HCT116 (cell line): ENCODE measurements around the gene SLCO4A1. TPM values are rescaled to one million over a fixed set of nuclear protein-coding genes. Genes with fewer than 3 reads are reported as not detected.

ENCODE experiments used
- ATAC-seq: fragments of 200-7000 bp; cut with Tn5 transposase; 2 replicates; pipeline ENCODE4 v1.9.1; 2020; ENCODE audit warnings: mild to moderate bottlenecking, moderate library complexity
- BruUV-seq: library from RNA; stranded (reverse); fragments of 400-500 nt; replicated peaks from 2 replicates; lab custom pipeline; 2021; lab: Mats Ljungman, UMichigan
- CTCF ChIA-PET: fragments of 300-600 bp; sonication (Branson Sonifier 250); formaldehyde crosslinking; loops from one replicate; lab custom pipeline; 2021; ENCODE audit warnings: antibody characterized with exemption; lab: Charles Lee
- POLR2A ChIA-PET: fragments of 300-600, 350-600 bp; sonication (Branson Sonifier 250); formaldehyde crosslinking; loops from one replicate; lab custom pipeline; 2021; ENCODE audit warnings: antibody characterized with exemption; lab: Charles Lee
- RAD21 ChIA-PET, 2 experiments: fragments of 300-600 bp; sonication (Branson Sonifier 250); formaldehyde crosslinking; loops; one replicate each; lab custom pipeline; 2023; ENCODE audit warnings: low total read pairs in 2 of 2; ENCODE audit not compliant: uncharacterized antibody in 2 of 2, unreplicated experiment in 2 of 2, low non-redundant PET in 1 of 2; lab: Charles Lee
- DNase-seq: peaks from one replicate; pipeline ENCODE4 v3.0.0-alpha.2; 2010; ENCODE audit warnings: low read depth, low spot score
- H2AFZ ChIP-seq: fragments of 200-600 bp; shearing (Covaris generic), sonication (generic); 2 replicates; pipeline ENCODE4 v1.6.1; 2017; ENCODE audit warnings: low read depth, mixed run types, mixed read lengths, antibody characterized with exemption, low read length; ENCODE audit not compliant: poor library complexity, severe bottlenecking
- H3K27ac ChIP-seq: 2 replicates; pipeline ENCODE4 v1.5.1; 2012; ENCODE audit warnings: low read depth, low read length
- H3K27me3 ChIP-seq: fragments of 200-600 bp; sonication (generic); 2 replicates; pipeline ENCODE4 v1.6.1; 2016; ENCODE audit warnings: mixed run types, low read length, mixed read lengths; ENCODE audit not compliant: insufficient read depth
- H3K36me3 ChIP-seq, 2 experiments: fragments of 200-500 bp in 1 of 2; fragments of 200-600 bp in 1 of 2; sonication (Bioruptor generic) in 1 of 2; sonication (generic) in 1 of 2; 2 replicates each; pipeline versions ENCODE4 v1.5.1 to v1.6.1; 2014 to 2016; ENCODE audit warnings: low read length in 2 of 2, inconsistent platforms in 1 of 2, mixed read lengths in 1 of 2, mixed run types in 1 of 2; ENCODE audit not compliant: insufficient read depth in 2 of 2, control insufficient read depth in 1 of 2
- H3K4me1 ChIP-seq, 2 experiments: fragments of 200-600 bp in 1 of 2; sonication (generic) in 1 of 2; 2 replicates each; pipeline versions ENCODE4 v1.5.1 to v1.6.1; 2012 to 2017; ENCODE audit warnings: low read length in 2 of 2, inconsistent platforms in 1 of 2, mild to moderate bottlenecking in 1 of 2, mixed read lengths in 1 of 2, mixed run types in 1 of 2, moderate library complexity in 1 of 2; ENCODE audit not compliant: insufficient read depth in 2 of 2, control insufficient read depth in 1 of 2
- H3K4me2 ChIP-seq: fragments of 200-600 bp; sonication (generic); 2 replicates; pipeline ENCODE4 v1.6.1; 2017; ENCODE audit warnings: mixed run types, low read length, mixed read lengths
- H3K4me3 ChIP-seq, 2 experiments: fragments of 200-600 bp in 1 of 2; sonication (generic) in 1 of 2; replicated peaks in 1 of 2; 2 replicates each; pipeline ENCODE4 v1.5.1; 2011 to 2016; ENCODE audit warnings: low read length in 2 of 2, control low read depth in 1 of 2, low read depth in 1 of 2, mild to moderate bottlenecking in 1 of 2, mixed read lengths in 1 of 2, mixed run types in 1 of 2
- H3K79me2 ChIP-seq: fragments of 200-600 bp; sonication (generic); 2 replicates; pipeline ENCODE4 v1.6.1; 2017; ENCODE audit warnings: mild to moderate bottlenecking, mixed run types, low read length, moderate library complexity, mixed read lengths; ENCODE audit not compliant: insufficient read depth
- H3K9ac ChIP-seq: fragments of 200-600 bp; sonication (generic); 2 replicates; pipeline ENCODE4 v1.6.1; 2016; ENCODE audit warnings: low read length, mixed read lengths
- H3K9me2 ChIP-seq: fragments of 200-600 bp; sonication (generic), shearing (Covaris generic); 2 replicates; pipeline ENCODE4 v1.6.1; 2017; ENCODE audit warnings: mixed run types, mild to moderate bottlenecking, moderate library complexity; ENCODE audit not compliant: insufficient read depth
- H3K9me3 ChIP-seq, 2 experiments: fragments of 200-500 bp in 1 of 2; fragments of 200-600 bp in 1 of 2; sonication (Bioruptor generic) in 1 of 2; sonication (generic) in 1 of 2; 2 replicates each; pipeline ENCODE4 v1.6.1; 2014 to 2017; ENCODE audit warnings: low read length in 2 of 2, mixed read lengths in 2 of 2, inconsistent platforms in 1 of 2, low read depth in 1 of 2, mild to moderate bottlenecking in 1 of 2, mixed run types in 1 of 2, moderate library complexity in 1 of 2; ENCODE audit not compliant: control insufficient read depth in 1 of 2, insufficient read depth in 1 of 2
- H4K20me1 ChIP-seq: fragments of 200-600 bp; sonication (generic), shearing (Covaris generic); 2 replicates; pipeline ENCODE4 v1.6.1; 2017; ENCODE audit warnings: mixed run types, mild to moderate bottlenecking, moderate library complexity; ENCODE audit not compliant: insufficient read depth
- ATF3 ChIP-seq: IDR thresholded peaks from 2 replicates; pipeline ENCODE4 v1.6.1; 2012
- EGR1 ChIP-seq: IDR thresholded peaks from 2 replicates; pipeline ENCODE4 v1.6.1; 2012; ENCODE audit warnings: low read depth
- ELF1 ChIP-seq: IDR thresholded peaks from 2 replicates; pipeline ENCODE4 v1.6.1; 2012; ENCODE audit warnings: low read depth, borderline replicate concordance
- EZH2 ChIP-seq: fragments of 200-600 bp; sonication (generic); IDR thresholded peaks from 2 replicates; pipeline ENCODE4 v1.6.1; 2017; ENCODE audit warnings: antibody characterized with exemption, mixed run types
- EZH2phosphoT487 ChIP-seq: fragments of 200-600 bp; IDR thresholded peaks from 2 replicates; pipeline ENCODE4 v1.6.1; 2018; ENCODE audit warnings: antibody characterized with exemption, borderline replicate concordance
- FOSL1 ChIP-seq: IDR thresholded peaks from 2 replicates; pipeline ENCODE4 v1.6.1; 2012; ENCODE audit warnings: low read depth
- POLR2A ChIP-seq: IDR thresholded peaks from 2 replicates; pipeline ENCODE4 v1.7.0; 2011; ENCODE audit warnings: borderline replicate concordance; ENCODE audit not compliant: insufficient read depth, insufficient read length; ENCODE audit errors: extremely low read depth
- POLR2AphosphoS5 ChIP-seq: IDR thresholded peaks from 2 replicates; pipeline ENCODE4 v1.6.1; 2011; ENCODE audit warnings: mild to moderate bottlenecking, low read depth, low read length, moderate library complexity
- RAD21 ChIP-seq: IDR thresholded peaks from 2 replicates; pipeline ENCODE4 v1.6.1; 2012; ENCODE audit warnings: low read depth, mild to moderate bottlenecking
- REST ChIP-seq: IDR thresholded peaks from 2 replicates; pipeline ENCODE4 v1.6.1; 2012; ENCODE audit warnings: low read depth
- SIN3A ChIP-seq: IDR thresholded peaks from 2 replicates; pipeline ENCODE4 v1.6.1; 2012; ENCODE audit warnings: low read depth
- SP1 ChIP-seq: IDR thresholded peaks from 2 replicates; pipeline ENCODE4 v1.6.1; 2012; ENCODE audit warnings: low read depth
- SRF ChIP-seq: IDR thresholded peaks from 2 replicates; pipeline ENCODE4 v1.6.1; 2012; ENCODE audit warnings: low read depth
- TCF7L2 ChIP-seq: IDR thresholded peaks from 2 replicates; pipeline ENCODE4 v1.7.0; 2011; ENCODE audit warnings: borderline replicate concordance, inconsistent platforms; ENCODE audit not compliant: insufficient read depth, insufficient read length; ENCODE audit errors: extremely low read depth
- YY1 ChIP-seq: IDR thresholded peaks from 2 replicates; pipeline ENCODE4 v1.6.1; 2011; ENCODE audit warnings: low read length, low read depth, moderate library complexity, mild to moderate bottlenecking; ENCODE audit not compliant: insufficient replicate concordance; ENCODE audit errors: extremely low read depth
- ZFX ChIP-seq: fragments of 450-650 bp; IDR thresholded peaks from 2 replicates; pipeline ENCODE4 v1.6.1; 2017
- intact Hi-C: fragments of 100-400 bp; cut with micrococcal nuclease; formaldehyde crosslinking; loops from 2 replicates; pipeline ENCODE4 v1.10.0; 2022
- total RNA-seq: library from RNA; stranded (reverse); gene quantifications from one replicate; pipeline ENCODE4 v1.2.1, GENCODE V29; 2021; ENCODE audit not compliant: unreplicated experiment
- TF ChIP-seq, protein P1 (sequence below), 3 experiments: fragments of 200-600 bp in 1 of 3; sonication (generic) in 1 of 3; IDR thresholded peaks in 2 of 3; conservative IDR thresholded peaks in 1 of 3; 2 replicates each; pipeline ENCODE4 v1.5.1; 2012 to 2017; ENCODE audit warnings: low read depth in 2 of 3, low read length in 2 of 3, antibody characterized with exemption in 1 of 3, borderline replicate concordance in 1 of 3, control low read depth in 1 of 3, mild to moderate bottlenecking in 1 of 3, mixed read lengths in 1 of 3, mixed run types in 1 of 3, moderate library complexity in 1 of 3; ENCODE audit not compliant: insufficient read depth in 1 of 3
- TF ChIP-seq, protein P2 (sequence below): IDR thresholded peaks from 2 replicates; pipeline ENCODE4 v1.6.1; 2011; ENCODE audit warnings: mild to moderate bottlenecking, low read length, moderate library complexity; ENCODE audit not compliant: insufficient replicate concordance; ENCODE audit errors: extremely low read depth

The SLCO4A1 gene
- total RNA-seq, 1 experiment from 2014 or later: 107 TPM

GRCh38 chr20:62660240-62660615 lies 17.9 kb downstream of the SLCO4A1 start:
- Histone ChIP-seq H2AFZ (no peak overlapping the region), H3K9me2 (no peaks in the 10 kb centered on the region), H3K27me3 (no peaks in the 10 kb centered on the region), H3K4me2 (no peak overlapping the region), H3K79me2 (peaks cover 54% of the 10 kb centered on the region), H4K20me1 (no peaks in the 10 kb centered on the region), H3K27ac (no peak overlapping the region), H3K9me3 (no peaks in the 10 kb centered on the region), H3K4me1 (peaks cover 0 to 4% of the 10 kb centered on the region in 2 experiments; a peak in 1 of 4 replicates), H3K9ac (no peak overlapping the region), H3K36me3 (peaks cover 45 to 51% of the 10 kb centered on the region in 2 experiments; a peak in 3 of 4 replicates), H3K4me3 (no peak overlapping the region)
- ChIA-PET POLR2A (no interaction called here), CTCF (no interaction called here), RAD21 (no interaction called here)
- no TSS peak for BruUV-seq
- DNase-seq: no peak
- intact Hi-C loops: no loop called here
- no peak for ATAC-seq
- no peak for TF ChIP-seq TCF7L2
- no peak for TF ChIP-seq SIN3A
- TF ChIP-seq SP1: no peak
- TF ChIP-seq YY1: no peak
- no peak for TF ChIP-seq EZH2phosphoT487
- TF ChIP-seq, protein P1, sequence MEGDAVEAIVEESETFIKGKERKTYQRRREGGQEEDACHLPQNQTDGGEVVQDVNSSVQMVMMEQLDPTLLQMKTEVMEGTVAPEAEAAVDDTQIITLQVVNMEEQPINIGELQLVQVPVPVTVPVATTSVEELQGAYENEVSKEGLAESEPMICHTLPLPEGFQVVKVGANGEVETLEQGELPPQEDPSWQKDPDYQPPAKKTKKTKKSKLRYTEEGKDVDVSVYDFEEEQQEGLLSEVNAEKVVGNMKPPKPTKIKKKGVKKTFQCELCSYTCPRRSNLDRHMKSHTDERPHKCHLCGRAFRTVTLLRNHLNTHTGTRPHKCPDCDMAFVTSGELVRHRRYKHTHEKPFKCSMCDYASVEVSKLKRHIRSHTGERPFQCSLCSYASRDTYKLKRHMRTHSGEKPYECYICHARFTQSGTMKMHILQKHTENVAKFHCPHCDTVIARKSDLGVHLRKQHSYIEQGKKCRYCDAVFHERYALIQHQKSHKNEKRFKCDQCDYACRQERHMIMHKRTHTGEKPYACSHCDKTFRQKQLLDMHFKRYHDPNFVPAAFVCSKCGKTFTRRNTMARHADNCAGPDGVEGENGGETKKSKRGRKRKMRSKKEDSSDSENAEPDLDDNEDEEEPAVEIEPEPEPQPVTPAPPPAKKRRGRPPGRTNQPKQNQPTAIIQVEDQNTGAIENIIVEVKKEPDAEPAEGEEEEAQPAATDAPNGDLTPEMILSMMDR (IDR thresholded peaks at IDR 0.05 in 2 of 3, conservative IDR thresholded peaks at IDR 0.05 in 1 of 3; ENCODE audit: borderline replicate concordance in 1 of 3, insufficient read depth in 1 of 3, low read depth in 2 of 3, low read length in 2 of 3): no peak
- TF ChIP-seq FOSL1: no peak
- no peak for TF ChIP-seq EZH2
- no peak for TF ChIP-seq SRF
- TF ChIP-seq POLR2A: no peak
- TF ChIP-seq RAD21: no peak
- no peak for TF ChIP-seq ELF1
- no peak for TF ChIP-seq ATF3
- no peak for TF ChIP-seq EGR1
- TF ChIP-seq, protein P2, sequence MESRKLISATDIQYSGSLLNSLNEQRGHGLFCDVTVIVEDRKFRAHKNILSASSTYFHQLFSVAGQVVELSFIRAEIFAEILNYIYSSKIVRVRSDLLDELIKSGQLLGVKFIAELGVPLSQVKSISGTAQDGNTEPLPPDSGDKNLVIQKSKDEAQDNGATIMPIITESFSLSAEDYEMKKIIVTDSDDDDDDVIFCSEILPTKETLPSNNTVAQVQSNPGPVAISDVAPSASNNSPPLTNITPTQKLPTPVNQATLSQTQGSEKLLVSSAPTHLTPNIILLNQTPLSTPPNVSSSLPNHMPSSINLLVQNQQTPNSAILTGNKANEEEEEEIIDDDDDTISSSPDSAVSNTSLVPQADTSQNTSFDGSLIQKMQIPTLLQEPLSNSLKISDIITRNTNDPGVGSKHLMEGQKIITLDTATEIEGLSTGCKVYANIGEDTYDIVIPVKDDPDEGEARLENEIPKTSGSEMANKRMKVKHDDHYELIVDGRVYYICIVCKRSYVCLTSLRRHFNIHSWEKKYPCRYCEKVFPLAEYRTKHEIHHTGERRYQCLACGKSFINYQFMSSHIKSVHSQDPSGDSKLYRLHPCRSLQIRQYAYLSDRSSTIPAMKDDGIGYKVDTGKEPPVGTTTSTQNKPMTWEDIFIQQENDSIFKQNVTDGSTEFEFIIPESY: no peak
- TF ChIP-seq POLR2AphosphoS5: no peak
- TF ChIP-seq ZFX: no peak
- no peak for TF ChIP-seq REST
